Measurements from ENCODE around the gene GDPD2.
"Not testable (repeated sequence)": the region's sequence is repeated elsewhere in the genome, so short reads cannot be mapped to it uniquely, and the experiment has no call there.

Gene GDPD2

GRCh38 chrX:70422851-70423341 is at the start of gene GDPD2:
Gene GDPD2 (plus strand): TSS chrX:70423314. CDS start chrX:70424985, 1,671 bp downstream.
- ATAC-seq (peak; percentile 49), DNase-seq (no peak)

GRCh38 chrX:70386235-70386634 is 36.9 kb upstream of the GDPD2 start:
- DNase-seq: no peak
- ATAC-seq: no peak

GRCh38 chrX:70398899-70399298 is 24.2 kb upstream of the GDPD2 start:
- DNase-seq (no peak), ATAC-seq (no peak)

GRCh38 chrX:70400181-70400580 is 22.9 kb upstream of the GDPD2 start:
- ATAC-seq, DNase-seq: not testable (repeated sequence)

GRCh38 chrX:70402721-70403120 is 20.4 kb upstream of the GDPD2 start:
- ATAC-seq (no peak), DNase-seq (no peak)

- ATAC-seq: no peak
These were observed 18.1 kb upstream of the GDPD2 start for GRCh38 chrX:70405003-70405402.

GRCh38 chrX:70410921-70411320 is 12.2 kb upstream of the GDPD2 start:
- ATAC-seq: no peak
- DNase-seq: no peak

More at GRCh38 chrX:70405003-70405402, 18.1 kb upstream of the GDPD2 start:
- DNase-seq: no peak

- DNase-seq: no peak
- ATAC-seq: no peak
These were observed 11.6 kb upstream of the GDPD2 start for GRCh38 chrX:70411475-70411874.

GRCh38 chrX:70421618-70422017 is 1.5 kb upstream of the GDPD2 start:
- no peak for ATAC-seq

GRCh38 chrX:70423936-70424675 is 992 bp downstream of the GDPD2 start:
- ATAC-seq (no peak), DNase-seq (no peak)

More at GRCh38 chrX:70421618-70422017, 1.5 kb upstream of the GDPD2 start:
- DNase-seq: no peak

- ATAC-seq (no peak), DNase-seq (no peak)
These were observed 1.7 kb downstream of the GDPD2 start for GRCh38 chrX:70424801-70425200.

GRCh38 chrX:70426286-70427278 is 3.5 kb downstream of the GDPD2 start:
- no peak for ATAC-seq

GRCh38 chrX:70427365-70427764 is 4.3 kb downstream of the GDPD2 start:
- ATAC-seq (no peak), DNase-seq (no peak)

More at GRCh38 chrX:70426286-70427278, 3.5 kb downstream of the GDPD2 start:
- DNase-seq: no peak

- no peak for ATAC-seq
These were observed 6.6 kb downstream of the GDPD2 start for GRCh38 chrX:70429759-70430158.

GRCh38 chrX:70432936-70433847 is 10.1 kb downstream of the GDPD2 start:
- ATAC-seq: no peak
- no peak for DNase-seq

More at GRCh38 chrX:70429759-70430158, 6.6 kb downstream of the GDPD2 start:
- DNase-seq: no peak

GRCh38 chrX:70433848-70434351 is 10.8 kb downstream of the GDPD2 start:
- DNase-seq (peak; percentile 76), ATAC-seq (peak; percentile 72)

GRCh38 chrX:70434352-70434866 is 11.3 kb downstream of the GDPD2 start:
- ATAC-seq (peak; percentile 78), DNase-seq (peak; percentile 79)

GRCh38 chrX:70434914-70435586 is 11.9 kb downstream of the GDPD2 start:
- ATAC-seq: no peak

GRCh38 chrX:70436343-70436742 is 13.2 kb downstream of the GDPD2 start:
- ATAC-seq (no peak), DNase-seq (peak; percentile 22)

More at GRCh38 chrX:70434914-70435586, 11.9 kb downstream of the GDPD2 start:
- DNase-seq: peak; percentile 7

GRCh38 chrX:70437011-70437410 is 13.9 kb downstream of the GDPD2 start:
- ATAC-seq: no peak
- no peak for DNase-seq
